ENCODE results near the gene NEXMIF. TPM values are rescaled to one million over a fixed set of nuclear protein-coding genes. Genes with fewer than 3 reads are reported as not detected.
"Not testable (repeated sequence)": the region's sequence is repeated elsewhere in the genome, so short reads cannot be mapped to it uniquely, and the experiment has no call there.

The NEXMIF gene
- polyA plus RNA-seq, 1 donor, result 0.84 TPM

- H3K4me3 ChIP-seq (ENCODE audit: low read length), result no peak overlapping the region
- H3K27me3 ChIP-seq (ENCODE audit: control insufficient read depth, insufficient read depth, low read length), result no peaks in the 10 kb centered on the region
- WGBS (ENCODE audit: insufficient coverage, low lambda C conversion rate), result 100% methylated on average over 2 of the region's 2 CpGs
- H3K9me3 ChIP-seq (ENCODE audit: control insufficient read depth, low read depth, low read length), result no peaks in the 10 kb centered on the region
- H3K36me3 ChIP-seq (ENCODE audit: control insufficient read depth, insufficient read depth, low read length), result no peaks in the 10 kb centered on the region
- no peak overlapping the region for H3K27ac ChIP-seq (ENCODE audit: low read length)
- DNase-seq, result no peak
- H3K4me1 ChIP-seq (ENCODE audit: control insufficient read depth, insufficient read depth, low read length), result no peaks in the 10 kb centered on the region
Measured at GRCh38 chrX:74800062-74800461, 125.2 kb downstream of the NEXMIF start.

GRCh38 chrX:74797338-74797887, 127.8 kb downstream of the NEXMIF start:
- no peaks in the 10 kb centered on the region for H3K4me1 ChIP-seq (ENCODE audit: control insufficient read depth, insufficient read depth, low read length)
- no peak overlapping the region for H3K4me3 ChIP-seq (ENCODE audit: low read length)
- H3K27me3 ChIP-seq (ENCODE audit: control insufficient read depth, insufficient read depth, low read length), result no peaks in the 10 kb centered on the region
- H3K27ac ChIP-seq (ENCODE audit: low read length), result no peak overlapping the region
- no CpG with 5 or more reads among the region's 2 CpGs for WGBS (ENCODE audit: insufficient coverage, low lambda C conversion rate)
- no peaks in the 10 kb centered on the region for H3K36me3 ChIP-seq (ENCODE audit: control insufficient read depth, insufficient read depth, low read length)
- peak in 1 of 2 donors; percentile 2 for DNase-seq
- H3K9me3 ChIP-seq (ENCODE audit: control insufficient read depth, low read depth, low read length), result no peaks in the 10 kb centered on the region

GRCh38 chrX:74788545-74789086, 136.6 kb downstream of the NEXMIF start:
- H3K4me3 ChIP-seq (ENCODE audit: low read length), result no peak overlapping the region
- no peaks in the 10 kb centered on the region for H3K36me3 ChIP-seq (ENCODE audit: control insufficient read depth, insufficient read depth, low read length)
- H3K27me3 ChIP-seq (ENCODE audit: control insufficient read depth, insufficient read depth, low read length), result no peaks in the 10 kb centered on the region
- no peak for DNase-seq
- no CpG with 5 or more reads among the region's 1 CpG for WGBS (ENCODE audit: insufficient coverage, low lambda C conversion rate)
- no peaks in the 10 kb centered on the region for H3K4me1 ChIP-seq (ENCODE audit: control insufficient read depth, insufficient read depth, low read length)
- no peak overlapping the region for H3K27ac ChIP-seq (ENCODE audit: low read length)
- no peaks in the 10 kb centered on the region for H3K9me3 ChIP-seq (ENCODE audit: control insufficient read depth, low read depth, low read length)

- Histone ChIP-seq H3K9me3 (ENCODE audit: control insufficient read depth, low read depth, low read length) (no peaks in the 10 kb centered on the region), H3K27me3 (ENCODE audit: control insufficient read depth, insufficient read depth, low read length) (no peaks in the 10 kb centered on the region), H3K27ac (ENCODE audit: low read length) (no peak overlapping the region), H3K36me3 (ENCODE audit: control insufficient read depth, insufficient read depth, low read length) (no peaks in the 10 kb centered on the region), H3K4me3 (ENCODE audit: low read length) (no peak overlapping the region), H3K4me1 (ENCODE audit: control insufficient read depth, insufficient read depth, low read length) (no peaks in the 10 kb centered on the region)
- no peak for DNase-seq
- WGBS (ENCODE audit: insufficient coverage, low lambda C conversion rate), result no CpG with 5 or more reads among the region's 3 CpGs
Measured at GRCh38 chrX:74784629-74785028, 140.6 kb downstream of the NEXMIF start.

- WGBS (ENCODE audit: insufficient coverage, low lambda C conversion rate), result no CpG with 5 or more reads among the region's 1 CpG
- no peak for DNase-seq
- H3K4me3 ChIP-seq (ENCODE audit: low read length), result no peak overlapping the region
- no peaks in the 10 kb centered on the region for H3K4me1 ChIP-seq (ENCODE audit: control insufficient read depth, insufficient read depth, low read length)
- no peaks in the 10 kb centered on the region for H3K27me3 ChIP-seq (ENCODE audit: control insufficient read depth, insufficient read depth, low read length)
- H3K36me3 ChIP-seq (ENCODE audit: control insufficient read depth, insufficient read depth, low read length), result no peaks in the 10 kb centered on the region
- H3K27ac ChIP-seq (ENCODE audit: low read length), result no peak overlapping the region
- H3K9me3 ChIP-seq (ENCODE audit: control insufficient read depth, low read depth, low read length), result no peaks in the 10 kb centered on the region
Measured at GRCh38 chrX:74781507-74782034, 143.7 kb downstream of the NEXMIF start.

- no peaks in the 10 kb centered on the region for H3K9me3 ChIP-seq (ENCODE audit: control insufficient read depth, low read depth, low read length)
- 100% methylated on average over 1 of the region's 3 CpGs for WGBS (ENCODE audit: insufficient coverage, low lambda C conversion rate)
- no peaks in the 10 kb centered on the region for H3K27me3 ChIP-seq (ENCODE audit: control insufficient read depth, insufficient read depth, low read length)
- no peak for DNase-seq
- no peaks in the 10 kb centered on the region for H3K4me1 ChIP-seq (ENCODE audit: control insufficient read depth, insufficient read depth, low read length)
- H3K4me3 ChIP-seq (ENCODE audit: low read length), result no peak overlapping the region
- no peaks in the 10 kb centered on the region for H3K36me3 ChIP-seq (ENCODE audit: control insufficient read depth, insufficient read depth, low read length)
- H3K27ac ChIP-seq (ENCODE audit: low read length), result no peak overlapping the region
Measured at GRCh38 chrX:74779175-74779574, 146.1 kb downstream of the NEXMIF start.

- H3K4me3 ChIP-seq (ENCODE audit: low read length), result no peak overlapping the region
- no peaks in the 10 kb centered on the region for H3K9me3 ChIP-seq (ENCODE audit: control insufficient read depth, low read depth, low read length)
- H3K36me3 ChIP-seq (ENCODE audit: control insufficient read depth, insufficient read depth, low read length), result no peaks in the 10 kb centered on the region
- DNase-seq, result no peak
- H3K4me1 ChIP-seq (ENCODE audit: control insufficient read depth, insufficient read depth, low read length), result peaks cover 3% of the 10 kb centered on the region
- H3K27ac ChIP-seq (ENCODE audit: low read length), result no peak overlapping the region
- 100% methylated on average over 1 of the region's 1 CpG for WGBS (ENCODE audit: insufficient coverage, low lambda C conversion rate)
- H3K27me3 ChIP-seq (ENCODE audit: control insufficient read depth, insufficient read depth, low read length), result no peaks in the 10 kb centered on the region
Measured at GRCh38 chrX:74774988-74775387, 150.3 kb downstream of the NEXMIF start.

GRCh38 chrX:74736450-74736849, 188.8 kb downstream of the NEXMIF start:
- Histone ChIP-seq H3K27ac (ENCODE audit: low read length) (no peak overlapping the region), H3K36me3 (ENCODE audit: control insufficient read depth, insufficient read depth, low read length) (no peaks in the 10 kb centered on the region), H3K27me3 (ENCODE audit: control insufficient read depth, insufficient read depth, low read length) (no peaks in the 10 kb centered on the region), H3K9me3 (ENCODE audit: control insufficient read depth, low read depth, low read length) (no peaks in the 10 kb centered on the region), H3K4me3 (ENCODE audit: low read length) (no peak overlapping the region), H3K4me1 (ENCODE audit: control insufficient read depth, insufficient read depth, low read length) (no peaks in the 10 kb centered on the region)
- DNase-seq, result no peak
- WGBS (ENCODE audit: insufficient coverage, low lambda C conversion rate), result 80% methylated on average over 2 of the region's 3 CpGs

- WGBS (ENCODE audit: insufficient coverage, low lambda C conversion rate), result no CpG with 5 or more reads among the region's 2 CpGs
- no peaks in the 10 kb centered on the region for H3K27me3 ChIP-seq (ENCODE audit: control insufficient read depth, insufficient read depth, low read length)
- DNase-seq, result no peak
- no peak overlapping the region for H3K27ac ChIP-seq (ENCODE audit: low read length)
- H3K4me1 ChIP-seq (ENCODE audit: control insufficient read depth, insufficient read depth, low read length), result no peaks in the 10 kb centered on the region
- no peak overlapping the region for H3K4me3 ChIP-seq (ENCODE audit: low read length)
- H3K36me3 ChIP-seq (ENCODE audit: control insufficient read depth, insufficient read depth, low read length), result no peaks in the 10 kb centered on the region
- no peaks in the 10 kb centered on the region for H3K9me3 ChIP-seq (ENCODE audit: control insufficient read depth, low read depth, low read length)
Measured at GRCh38 chrX:74705269-74705668, 220.0 kb downstream of the NEXMIF start.

GRCh38 chrX:74701343-74701742, 223.9 kb downstream of the NEXMIF start:
- not testable (repeated sequence) for H3K36me3 ChIP-seq (ENCODE audit: control insufficient read depth, insufficient read depth, low read length); H3K9me3 ChIP-seq (ENCODE audit: control insufficient read depth, low read depth, low read length); H3K4me1 ChIP-seq (ENCODE audit: control insufficient read depth, insufficient read depth, low read length); H3K27ac ChIP-seq (ENCODE audit: low read length); H3K27me3 ChIP-seq (ENCODE audit: control insufficient read depth, insufficient read depth, low read length); DNase-seq; H3K4me3 ChIP-seq (ENCODE audit: low read length)
- WGBS (ENCODE audit: insufficient coverage, low lambda C conversion rate), result no CpG with 5 or more reads among the region's 2 CpGs

- H3K9me3 ChIP-seq (ENCODE audit: control insufficient read depth, low read depth, low read length), result no peaks in the 10 kb centered on the region
- no peaks in the 10 kb centered on the region for H3K4me1 ChIP-seq (ENCODE audit: control insufficient read depth, insufficient read depth, low read length)
- no peaks in the 10 kb centered on the region for H3K27me3 ChIP-seq (ENCODE audit: control insufficient read depth, insufficient read depth, low read length)
- DNase-seq, result no peak
- no peaks in the 10 kb centered on the region for H3K36me3 ChIP-seq (ENCODE audit: control insufficient read depth, insufficient read depth, low read length)
- WGBS (ENCODE audit: insufficient coverage, low lambda C conversion rate), result 50% methylated on average over 1 of the region's 2 CpGs
- no peak overlapping the region for H3K27ac ChIP-seq (ENCODE audit: low read length)
- no peak overlapping the region for H3K4me3 ChIP-seq (ENCODE audit: low read length)
Measured at GRCh38 chrX:74684466-74684865, 240.8 kb downstream of the NEXMIF start.

Data from large intestine (tissue), 3 donors.